HEK293 (cell line): ENCODE data around the gene SIGLEC1.

Experiments
- CTCF ChIA-PET: fragments of 350-600 bp; formaldehyde crosslinking; extraction: SDS; loops from one replicate; lab custom pipeline; 2021; ENCODE audit warnings: antibody characterized with exemption; lab: Yijun Ruan, JAX
- POLR2A ChIA-PET: fragments of 300-600 bp; formaldehyde crosslinking; extraction: SDS; loops from one replicate; lab custom pipeline; 2020; ENCODE audit warnings: antibody characterized with exemption, inconsistent platforms; lab: Yijun Ruan, JAX
- H3K27ac ChIP-seq: fragments of 200-500 bp; sonication (Bioruptor generic); 2 replicates; pipeline ENCODE4 v1.5.1; 2014; ENCODE audit warnings: low read depth, low read length, control low read depth, inconsistent platforms; ENCODE audit errors: extremely low read depth
- H3K36me3 ChIP-seq, 2 experiments: fragments of 200-500 bp in 1 of 2; sonication (Bioruptor generic) in 1 of 2; 1 replicate in 1 of 2; 2 replicates in 1 of 2; pipeline ENCODE4 v1.5.1; 2014 to 2017; ENCODE audit warnings: inconsistent platforms in 2 of 2, low read length in 2 of 2; ENCODE audit not compliant: control insufficient read depth in 2 of 2, insufficient read depth in 1 of 2
- H3K4me1 ChIP-seq: fragments of 200-500 bp; sonication (Bioruptor generic); 2 replicates; pipeline ENCODE4 v1.5.1; 2014; ENCODE audit warnings: mild to moderate bottlenecking, low read length, inconsistent platforms; ENCODE audit not compliant: control insufficient read depth, insufficient read depth
- H3K4me3 ChIP-seq: 2 replicates; pipeline ENCODE4 v1.5.1; 2011; ENCODE audit warnings: low read depth, mild to moderate bottlenecking, control low read depth, low read length, moderate library complexity
- H3K9me3 ChIP-seq: fragments of 200-500 bp; sonication (Bioruptor generic); 2 replicates; pipeline ENCODE4 v1.5.1; 2014; ENCODE audit warnings: low read depth, low read length, inconsistent platforms; ENCODE audit not compliant: control insufficient read depth, insufficient read depth
- CTCF ChIP-seq: fragments of 450-650 bp; formaldehyde crosslinking; IDR thresholded peaks from 2 replicates; pipeline ENCODE4 v1.5.1; 2016; ENCODE audit warnings: missing biosample characterization, missing genetic modification characterization
- EGR2 ChIP-seq: fragments of 450-650 bp; formaldehyde crosslinking; IDR thresholded peaks from 2 replicates; pipeline ENCODE4 v1.5.1; 2016; ENCODE audit warnings: low read depth, missing biosample characterization, missing genetic modification characterization
- ELK4 ChIP-seq: IDR thresholded peaks from 2 replicates; pipeline ENCODE4 v1.6.1; 2011; ENCODE audit warnings: mild to moderate bottlenecking, low read depth, low read length, borderline replicate concordance
- GLIS2 ChIP-seq: fragments of 450-650 bp; formaldehyde crosslinking; IDR thresholded peaks from 2 replicates; pipeline ENCODE4 v1.5.1; 2016; ENCODE audit warnings: missing biosample characterization, missing genetic modification characterization
- ZNF292 ChIP-seq: fragments of 450-650 bp; formaldehyde crosslinking; IDR thresholded peaks from 2 replicates; pipeline ENCODE4 v1.5.1; 2016; ENCODE audit warnings: low read depth, missing biosample characterization, missing genetic modification characterization, borderline replicate concordance
- ZNF394 ChIP-seq: fragments of 450-650 bp; formaldehyde crosslinking; IDR thresholded peaks from 2 replicates; pipeline ENCODE4 v1.5.1; 2016; ENCODE audit warnings: missing biosample characterization, missing genetic modification characterization, mild to moderate bottlenecking, moderate library complexity, borderline replicate concordance
- ZNF518A ChIP-seq: fragments of 450-650 bp; formaldehyde crosslinking; conservative IDR thresholded peaks from 2 replicates; pipeline ENCODE4 v1.5.1; 2016; ENCODE audit warnings: low read depth, missing biosample characterization, missing genetic modification characterization
- ZNF600 ChIP-seq: fragments of 450-650 bp; formaldehyde crosslinking; IDR thresholded peaks from 2 replicates; pipeline ENCODE4 v1.5.1; 2016; ENCODE audit warnings: missing biosample characterization, missing genetic modification characterization
- ZNF830 ChIP-seq: fragments of 450-650 bp; IDR thresholded peaks from 2 replicates; pipeline ENCODE4 v1.5.0; 2018; ENCODE audit warnings: missing biosample characterization, missing genetic modification characterization, low read depth, mild to moderate bottlenecking, moderate library complexity
- ZNF837 ChIP-seq: fragments of 450-650 bp; formaldehyde crosslinking; IDR thresholded peaks from 2 replicates; pipeline ENCODE4 v1.5.1; 2016; ENCODE audit warnings: missing biosample characterization, missing genetic modification characterization

SIGLEC1 gene

GRCh38 chr20:3670511-3670910, 41.9 kb downstream of the SIGLEC1 start:
- POLR2A ChIA-PET = no interaction called here

More at GRCh38 chr20:3670511-3670910, 41.9 kb downstream of the SIGLEC1 start:
- H3K27ac ChIP-seq = no peak overlapping the region
- H3K4me1 ChIP-seq = peaks cover 7% of the 10 kb centered on the region; the same call in 1 of the 2 replicates
- no peak overlapping the region for H3K4me3 ChIP-seq
- CTCF ChIA-PET = interaction anchor here (0.5 to 4.1 kb wide), 6 partner anchors 40 to 1545 kb away, joined by 3 to 30 read pairs (median 3); no protein-coding TSS in a partner anchor
- TF ChIP-seq CTCF (peak; percentile 78; the same call in 1 of the 2 replicates), EGR2 (tag by site-specific recombination) (0 out of 2 replicates have a peak, but pooled peaks have one; percentile 9), ZNF837 (no peak), ELK4 (no peak), ZNF394 (peak; percentile 17; the same call in 1 of the 2 replicates), ZNF600 (tag by site-specific recombination) (0 out of 2 replicates have a peak, but pooled peaks have one; percentile 15), ZNF518A (tag by site-specific recombination) (no peak), GLIS2 (tag by site-specific recombination) (0 out of 2 replicates have a peak, but pooled peaks have one; percentile 31), ZNF292 (no peak), ZNF830 (tag by site-specific recombination) (no peak)
- H3K36me3 ChIP-seq = no peaks in the 10 kb centered on the region
- H3K9me3 ChIP-seq = no peaks in the 10 kb centered on the region
